Measurements from ENCODE around the gene TMEM150C. TPM values are rescaled to one million over a fixed set of nuclear protein-coding genes. Genes with fewer than 3 reads are reported as not detected.
A peak's percentile ranks its signal among the peaks of the same experiment; 100 is the strongest.
"Not testable (repeated sequence)": the region's sequence is repeated elsewhere in the genome, so short reads cannot be mapped to it uniquely, and the experiment has no call there.

The TMEM150C gene
- total RNA-seq, 8 experiments from 2014 or later: 0.24 to 14.7 (median 7.4) TPM

DNA sequence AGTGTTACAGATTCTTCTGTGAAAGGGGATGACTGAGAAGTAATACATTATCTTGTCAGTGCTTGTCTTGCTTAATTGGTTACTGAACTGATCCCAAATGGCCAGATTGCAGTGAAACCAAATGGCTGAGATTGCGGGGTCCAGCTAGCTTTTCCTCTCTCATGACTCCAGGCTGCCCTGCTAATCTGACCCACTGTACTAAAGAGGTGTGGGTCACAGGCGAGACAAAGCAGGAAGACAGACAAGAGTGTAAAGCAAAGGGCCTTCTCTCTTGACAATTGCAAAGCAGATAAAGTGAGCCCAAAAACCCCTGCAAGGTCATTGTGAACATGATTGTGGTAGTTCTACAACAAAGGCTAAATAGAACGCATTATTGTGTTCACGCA is 2.1 kb downstream of the TMEM150C start:
- WGBS, 10 experiments: 44 to 100% (median 61%) methylated on average over 2 to 4 of the region's 4 CpGs; no CpG with 5 or more reads in 3 of the 10 experiments

DNA sequence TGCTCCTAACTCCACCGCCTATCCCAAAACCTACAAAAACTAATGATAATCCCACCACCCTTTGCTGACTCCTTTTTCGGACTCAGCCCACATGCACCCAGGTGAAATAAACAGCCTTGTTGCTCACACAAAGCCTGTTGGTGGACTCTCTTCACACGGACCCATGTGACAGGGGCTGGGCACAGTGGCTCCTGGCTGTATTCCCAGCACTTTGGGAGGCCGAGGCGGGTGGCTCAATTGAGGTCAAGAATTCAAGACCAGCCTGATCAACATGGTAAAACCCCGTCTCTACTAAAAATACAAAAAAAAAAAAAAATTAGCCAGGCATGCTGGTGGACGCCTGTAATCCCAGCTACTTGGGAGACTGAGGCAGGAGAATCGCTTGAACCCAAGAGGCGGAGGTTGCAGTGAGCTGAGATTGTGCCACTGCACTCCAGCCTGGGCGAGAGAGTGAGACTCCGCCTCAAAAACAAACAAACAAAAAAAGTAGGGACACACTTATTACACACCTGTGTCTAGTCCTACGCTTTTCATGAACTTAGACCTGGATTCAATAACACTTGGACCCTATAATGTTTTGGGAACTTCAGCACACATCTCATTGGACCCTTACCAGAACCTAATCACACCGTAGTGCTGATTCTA is 2.6 kb downstream of the TMEM150C start:
- H3K4me1 ChIP-seq (replicated peaks in 1 of 2): peaks cover 0 to 11% of the 10 kb centered on the region in 2 donors
- ATAC-seq (replicated peaks in 6 of 8); H3K27ac ChIP-seq; in situ Hi-C loops (cut with MboI; ENCODE audit: low pct_unique_long_range_greater_than_20kb in 2 of 9, low sequenced_read_pairs in 9 of 9, unreplicated experiment in 9 of 9); H3K4me3 ChIP-seq: not testable (repeated sequence)
- 20 to 98% (median 77%) methylated on average over 1 to 9 of the region's 13 CpGs; no CpG with 5 or more reads in 2 of the 10 experiments for WGBS, 10 experiments

More for the DNA sequence above, 2.1 kb downstream of the TMEM150C start:
- H3K27ac ChIP-seq: no peak overlapping the region
- H3K4me1 ChIP-seq (replicated peaks in 1 of 2): peaks cover 0 to 11% of the 10 kb centered on the region in 2 donors
- in situ Hi-C loops (cut with MboI; ENCODE audit: low pct_unique_long_range_greater_than_20kb in 2 of 9, low sequenced_read_pairs in 9 of 9, unreplicated experiment in 9 of 9): no loop called here
- no peak for ATAC-seq (replicated peaks in 6 of 8)
- no peak overlapping the region for H3K4me3 ChIP-seq

DNA sequence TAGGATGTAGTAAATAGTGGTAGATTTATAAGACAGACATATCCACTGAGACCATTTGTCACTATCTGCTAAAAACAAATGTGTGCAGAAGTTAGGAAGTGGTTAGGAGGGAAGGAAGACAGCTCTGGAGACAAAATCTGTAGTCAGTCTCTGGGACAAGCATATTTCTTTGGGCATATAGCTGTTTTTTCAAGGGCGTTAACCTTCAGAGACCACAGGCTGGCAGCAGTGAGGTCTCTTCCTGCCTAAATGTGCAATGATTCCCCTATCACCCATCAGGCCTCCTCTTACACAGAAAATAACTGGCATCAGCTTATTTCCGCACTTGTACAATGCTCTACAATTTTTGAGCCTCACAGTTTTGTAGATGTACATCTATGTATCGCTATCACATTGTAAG is 6.5 kb downstream of the TMEM150C start:
- Histone ChIP-seq H3K4me3 (no peak overlapping the region), H3K4me1 (replicated peaks in 1 of 2) (peaks cover 0 to 4% of the 10 kb centered on the region in 2 donors), H3K27ac (no peak overlapping the region)
- in situ Hi-C loops (cut with MboI; ENCODE audit: low pct_unique_long_range_greater_than_20kb in 2 of 9, low sequenced_read_pairs in 9 of 9, unreplicated experiment in 9 of 9): no loop called here
- 40 to 100% (median 92%) methylated on average over 1 to 3 of the region's 3 CpGs; no CpG with 5 or more reads in 2 of the 10 experiments for WGBS, 10 experiments
- ATAC-seq (replicated peaks in 6 of 8): no peak

DNA sequence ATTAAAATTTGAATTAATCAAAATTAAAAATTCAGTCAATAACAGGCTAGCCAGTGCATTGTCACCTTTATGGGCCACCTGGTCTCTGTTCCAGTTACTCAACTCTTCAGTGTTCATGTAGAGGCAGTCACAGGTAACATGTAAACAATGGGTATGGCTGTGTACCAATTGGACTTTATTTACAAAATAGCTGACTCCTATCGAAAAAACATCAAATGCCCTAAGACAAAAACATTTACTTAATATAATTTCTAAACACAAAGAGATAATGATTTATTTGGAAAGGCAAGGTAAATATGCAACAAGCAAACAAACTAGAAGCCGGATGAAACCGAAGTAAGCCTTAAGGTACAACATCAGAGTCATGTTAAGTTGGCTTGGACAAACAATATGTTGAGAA is 8.8 kb downstream of the TMEM150C start:
- Histone ChIP-seq H3K4me3 (no peak overlapping the region), H3K4me1 (replicated peaks in 1 of 2) (no peaks in the 10 kb centered on the region), H3K27ac (no peak overlapping the region)
- ATAC-seq (replicated peaks in 6 of 8): no peak
- WGBS, 10 experiments: 50 to 97% (median 71%) methylated on average over 1 to 3 of the region's 3 CpGs; no CpG with 5 or more reads in 3 of the 10 experiments
- in situ Hi-C loops (cut with MboI; ENCODE audit: low pct_unique_long_range_greater_than_20kb in 2 of 9, low sequenced_read_pairs in 9 of 9, unreplicated experiment in 9 of 9): no loop called here

DNA sequence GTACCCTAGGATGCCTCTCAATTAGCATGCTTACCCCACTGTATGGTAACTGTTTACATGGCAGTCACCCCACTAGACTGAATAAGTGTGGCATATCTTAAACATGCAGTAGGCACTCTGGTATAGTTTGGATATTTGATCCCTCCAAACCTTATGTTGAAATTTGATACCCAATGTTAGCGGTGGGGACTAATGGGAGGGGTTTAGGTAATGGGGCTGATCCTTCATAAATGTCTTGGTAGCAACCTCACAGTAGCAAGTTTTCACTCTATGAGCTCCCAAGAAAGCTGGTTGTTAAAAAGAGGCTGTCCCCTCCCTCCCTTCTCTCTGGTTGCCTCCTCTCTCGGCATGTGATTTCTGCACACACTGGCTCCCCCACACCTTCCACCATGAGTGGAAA is 10.1 kb downstream of the TMEM150C start:
- in situ Hi-C loops (cut with MboI; ENCODE audit: low pct_unique_long_range_greater_than_20kb in 2 of 9, low sequenced_read_pairs in 9 of 9, unreplicated experiment in 9 of 9): no loop called here
- Histone ChIP-seq H3K4me1 (replicated peaks in 1 of 2) (no peaks in the 10 kb centered on the region), H3K4me3 (no peak overlapping the region), H3K27ac (no peak overlapping the region)
- ATAC-seq (replicated peaks in 6 of 8): no peak
- 57 to 86% methylated on average over 2 of the region's 2 CpGs; no CpG with 5 or more reads in 8 of the 10 experiments for WGBS, 10 experiments

GRCh38 chr4:82547850-82548249 is 13.9 kb downstream of the TMEM150C start:
- H3K4me3 ChIP-seq; H3K27ac ChIP-seq; in situ Hi-C loops (cut with MboI; ENCODE audit: low pct_unique_long_range_greater_than_20kb in 2 of 9, low sequenced_read_pairs in 9 of 9, unreplicated experiment in 9 of 9); H3K4me1 ChIP-seq (replicated peaks in 1 of 2); ATAC-seq (replicated peaks in 6 of 8): not testable (repeated sequence)
- 70 to 100% (median 98%) methylated on average over 1 to 3 of the region's 3 CpGs for WGBS, 10 experiments

DNA sequence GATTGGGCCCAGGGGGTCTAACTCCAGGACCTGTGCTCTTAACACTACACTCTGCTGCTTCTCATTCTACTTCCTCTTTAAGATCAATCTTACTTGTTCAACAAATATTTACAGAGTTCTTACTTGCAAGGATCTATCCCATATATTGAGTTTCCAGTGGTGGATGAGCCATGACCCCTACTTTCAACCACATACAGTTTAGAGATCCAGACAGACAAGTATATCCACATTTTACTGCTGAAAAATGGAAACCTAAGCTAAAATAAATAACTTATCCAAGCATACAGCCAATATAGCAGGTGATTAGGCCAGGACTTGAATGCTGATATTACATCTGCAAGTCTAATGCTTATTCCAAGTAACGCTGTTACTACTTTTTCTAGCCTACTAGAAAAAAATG is 18.7 kb downstream of the TMEM150C start:
- Histone ChIP-seq H3K4me3 (no peak overlapping the region), H3K27ac (no peak overlapping the region), H3K4me1 (replicated peaks in 1 of 2) (no peaks in the 10 kb centered on the region)
- in situ Hi-C loops (cut with MboI; ENCODE audit: low pct_unique_long_range_greater_than_20kb in 2 of 9, low sequenced_read_pairs in 9 of 9, unreplicated experiment in 9 of 9): no loop called here
- ATAC-seq (replicated peaks in 6 of 8): no peak
- WGBS, 10 experiments: 71 to 100% (median 100%) methylated on average over 1 of the region's 1 CpG; no CpG with 5 or more reads in 2 of the 10 experiments

- Histone ChIP-seq H3K4me1 (replicated peaks in 1 of 2) (no peaks in the 10 kb centered on the region), H3K27ac (no peak overlapping the region), H3K4me3 (no peak overlapping the region)
- in situ Hi-C loops (cut with MboI; ENCODE audit: low pct_unique_long_range_greater_than_20kb in 2 of 9, low sequenced_read_pairs in 9 of 9, unreplicated experiment in 9 of 9): no loop called here
- 19 to 100% (median 80%) methylated on average over 1 to 3 of the region's 3 CpGs; no CpG with 5 or more reads in 1 of the 10 experiments for WGBS, 10 experiments
- ATAC-seq (replicated peaks in 6 of 8): no peak
Observed at GRCh38 chr4:82542642-82543041, 19.1 kb downstream of the TMEM150C start.

DNA sequence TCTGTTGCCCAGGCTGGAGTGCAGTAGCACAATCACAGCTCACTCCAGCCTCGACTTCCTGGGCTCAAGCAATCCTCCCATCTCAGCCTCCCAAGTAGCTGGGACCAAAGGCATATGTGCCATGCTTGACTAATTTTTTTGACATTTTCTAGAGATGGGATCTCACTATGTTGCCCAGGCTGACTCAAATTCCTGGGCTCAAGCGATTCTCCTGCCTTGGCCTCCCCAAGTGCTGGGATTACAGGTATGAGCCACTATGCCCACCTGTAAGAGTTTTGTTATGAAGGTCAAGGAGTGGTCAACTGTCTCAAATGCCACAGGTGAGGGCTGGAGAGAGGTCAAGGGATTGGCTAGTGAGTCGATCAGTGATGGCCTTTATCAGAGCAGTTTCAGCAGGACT is 32.5 kb downstream of the TMEM150C start:
- in situ Hi-C loops (cut with MboI; ENCODE audit: low pct_unique_long_range_greater_than_20kb in 2 of 9, low sequenced_read_pairs in 9 of 9, unreplicated experiment in 9 of 9): no loop called here
- Histone ChIP-seq H3K4me1 (replicated peaks in 1 of 2) (no peaks in the 10 kb centered on the region), H3K4me3 (no peak overlapping the region), H3K27ac (no peak overlapping the region)
- no peak for ATAC-seq (replicated peaks in 6 of 8)
- WGBS, 10 experiments: 36 to 100% (median 88%) methylated on average over 1 to 2 of the region's 3 CpGs; no CpG with 5 or more reads in 3 of the 10 experiments

DNA sequence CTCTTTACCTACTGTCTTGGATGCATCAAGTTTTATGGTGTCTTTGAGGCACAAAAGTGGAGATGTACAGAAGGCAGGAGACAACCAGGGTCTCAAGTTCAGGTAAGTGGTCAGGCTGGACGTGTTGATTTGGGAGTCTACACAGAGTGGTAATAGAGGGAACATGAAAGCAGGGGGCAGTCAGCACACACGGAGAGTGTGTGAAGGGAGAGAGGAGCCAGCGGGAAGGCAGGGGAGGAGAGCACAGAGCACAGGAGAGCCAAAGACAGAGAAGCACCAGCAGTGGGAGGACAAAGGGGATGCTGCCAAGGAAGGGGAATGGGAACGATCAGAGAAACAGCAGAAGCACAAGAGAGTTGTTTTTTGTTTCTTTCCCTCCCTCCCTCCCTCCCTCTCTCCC is 32.9 kb downstream of the TMEM150C start:
- Histone ChIP-seq H3K4me3 (no peak overlapping the region), H3K27ac (no peak overlapping the region), H3K4me1 (replicated peaks in 1 of 2) (no peaks in the 10 kb centered on the region)
- in situ Hi-C loops (cut with MboI; ENCODE audit: low pct_unique_long_range_greater_than_20kb in 2 of 9, low sequenced_read_pairs in 9 of 9, unreplicated experiment in 9 of 9): no loop called here
- no peak for ATAC-seq (replicated peaks in 6 of 8)
- 0 to 83% (median 17%) methylated on average over 1 to 3 of the region's 4 CpGs; no CpG with 5 or more reads in 5 of the 10 experiments for WGBS, 10 experiments

DNA sequence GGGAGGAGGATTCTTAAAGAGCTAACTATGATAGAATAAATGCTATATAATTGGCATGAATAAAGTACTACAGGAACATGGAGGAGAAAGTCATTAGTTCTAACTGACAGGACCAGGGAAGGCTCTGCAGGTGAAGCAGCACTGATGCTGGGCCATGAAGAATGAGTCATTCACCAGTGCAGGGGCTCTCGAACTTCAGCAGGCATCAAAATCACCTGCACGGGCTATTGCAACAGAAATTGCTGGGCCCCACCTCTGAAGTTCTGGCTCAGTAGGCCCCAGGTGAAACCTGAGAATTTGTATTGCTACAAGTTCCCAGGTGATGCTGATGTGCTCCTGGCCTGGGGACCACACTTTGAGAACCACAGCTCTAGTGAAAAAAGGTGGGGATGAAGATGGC is 33.7 kb downstream of the TMEM150C start:
- 21 to 100% (median 78%) methylated on average over 1 to 2 of the region's 2 CpGs; no CpG with 5 or more reads in 4 of the 10 experiments for WGBS, 10 experiments
- peak in 1 of 8 experiments; percentile 46 for ATAC-seq (replicated peaks in 6 of 8)
- H3K4me1 ChIP-seq (replicated peaks in 1 of 2): no peaks in the 10 kb centered on the region
- no peak overlapping the region for H3K27ac ChIP-seq
- in situ Hi-C loops (cut with MboI; ENCODE audit: low pct_unique_long_range_greater_than_20kb in 2 of 9, low sequenced_read_pairs in 9 of 9, unreplicated experiment in 9 of 9): no loop called here
- H3K4me3 ChIP-seq: no peak overlapping the region

DNA sequence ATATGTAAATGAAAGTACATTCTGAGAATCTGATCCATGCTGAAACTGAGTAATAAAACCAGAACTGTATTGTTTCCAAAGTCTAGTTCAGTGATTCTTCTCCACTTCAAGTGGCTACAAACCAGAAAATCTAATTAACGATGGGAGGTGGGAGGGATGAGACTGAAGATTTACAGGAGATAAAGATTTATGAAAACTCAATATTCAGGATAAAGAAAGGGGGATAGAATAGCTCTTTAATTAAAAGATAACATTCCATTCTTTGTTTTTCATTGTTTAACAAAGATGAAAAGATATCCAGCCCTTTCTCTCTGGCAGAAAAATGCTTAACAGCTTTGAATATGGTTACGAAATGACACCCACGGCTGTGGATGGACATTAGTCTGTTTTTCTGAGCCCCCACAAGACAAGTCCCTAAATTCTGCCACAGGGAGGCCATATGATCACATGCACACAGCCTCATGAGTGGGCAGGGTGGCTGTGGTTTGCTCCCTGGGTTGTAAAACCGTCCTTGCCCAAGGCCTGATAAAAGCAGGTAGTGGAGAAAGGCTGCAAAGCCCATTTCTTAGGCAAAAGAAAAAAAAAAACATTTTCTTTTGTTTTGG is 36.4 kb downstream of the TMEM150C start:
- H3K27ac ChIP-seq: no peak overlapping the region

GRCh38 chr4:82524570-82525152 is 37.1 kb downstream of the TMEM150C start:
- H3K4me3 ChIP-seq: no peak overlapping the region
- no peak for ATAC-seq (replicated peaks in 6 of 8)
- H3K4me1 ChIP-seq (replicated peaks in 1 of 2): no peaks in the 10 kb centered on the region
- no peak overlapping the region for H3K27ac ChIP-seq
- in situ Hi-C loops (cut with MboI; ENCODE audit: low pct_unique_long_range_greater_than_20kb in 2 of 9, low sequenced_read_pairs in 9 of 9, unreplicated experiment in 9 of 9): no loop called here
- 45 to 75% (median 65%) methylated on average over 3 to 6 of the region's 6 CpGs; no CpG with 5 or more reads in 1 of the 10 experiments for WGBS, 10 experiments

More for the DNA sequence above, 36.4 kb downstream of the TMEM150C start:
- ATAC-seq (replicated peaks in 6 of 8): no peak
- WGBS, 10 experiments: 0 to 77% (median 70%) methylated on average over 1 to 4 of the region's 4 CpGs; no CpG with 5 or more reads in 1 of the 10 experiments
- in situ Hi-C loops (cut with MboI; ENCODE audit: low pct_unique_long_range_greater_than_20kb in 2 of 9, low sequenced_read_pairs in 9 of 9, unreplicated experiment in 9 of 9): no loop called here
- no peaks in the 10 kb centered on the region for H3K4me1 ChIP-seq (replicated peaks in 1 of 2)
- H3K4me3 ChIP-seq: no peak overlapping the region

Measured in motor neuron (in vitro differentiated cells).